IMR-90 (cell line): ENCODE data around the gene ZDHHC14. TPM values are rescaled to one million over a fixed set of nuclear protein-coding genes. Genes with fewer than 3 reads are reported as not detected.
A peak's percentile ranks its signal among the peaks of the same experiment; 100 is the strongest.

ENCODE experiments used
- ATAC-seq: fragments of 200-7000 bp; cut with Tn5 transposase; 2 replicates; pipeline ENCODE4 v1.9.1; 2020; ENCODE audit warnings: low read depth, mild to moderate bottlenecking, moderate library complexity
- BruUV-seq: library from RNA; stranded (reverse); fragments of 400-500 nt; replicated peaks from 2 replicates; lab custom pipeline; 2021; lab: Mats Ljungman, UMichigan
- CTCF ChIA-PET: fragments of 300-600 bp; formaldehyde crosslinking; extraction: SDS; loops from one replicate; lab custom pipeline; 2021; ENCODE audit warnings: antibody characterized with exemption; lab: Yijun Ruan, JAX
- POLR2A ChIA-PET: fragments of 300-600 bp; sonication (Branson Sonifier 250); formaldehyde crosslinking; loops from one replicate; lab custom pipeline; 2022; ENCODE audit warnings: antibody characterized with exemption; ENCODE audit not compliant: unreplicated experiment; lab: Charles Lee
- DNase-seq: peaks from one replicate; pipeline ENCODE4 v3.0.0; 2013
- H2AFZ ChIP-seq: replicated peaks from 2 replicates; pipeline ENCODE3; 2013; ENCODE audit warnings: low read length, mild to moderate bottlenecking; ENCODE audit not compliant: poor library complexity
- H2AK5ac ChIP-seq: 2 replicates; pipeline ENCODE4 v1.6.1; 2013; ENCODE audit warnings: low read depth, low read length, inconsistent platforms
- H2AK9ac ChIP-seq: replicated peaks from 2 replicates; pipeline ENCODE3; 2013; ENCODE audit warnings: mild to moderate bottlenecking, low read depth, low read length, moderate library complexity; ENCODE audit not compliant: poor library complexity
- H2BK120ac ChIP-seq: 2 replicates; pipeline ENCODE4 v1.6.1; 2013; ENCODE audit warnings: low read depth, low read length, inconsistent platforms
- H2BK15ac ChIP-seq: 3 replicates; pipeline ENCODE4 v1.6.1; 2013; ENCODE audit warnings: low read depth, low read length, inconsistent platforms
- H2BK20ac ChIP-seq: 2 replicates; pipeline ENCODE4 v1.6.1; 2013; ENCODE audit warnings: low read depth, mild to moderate bottlenecking, inconsistent platforms, low read length, moderate library complexity
- H2BK5ac ChIP-seq: 2 replicates; pipeline ENCODE4 v1.6.1; 2013; ENCODE audit warnings: mild to moderate bottlenecking, low read depth, low read length, inconsistent platforms; ENCODE audit not compliant: poor library complexity, severe bottlenecking
- H3K14ac ChIP-seq: replicated peaks from 2 replicates; pipeline ENCODE4 v1.6.1; 2013; ENCODE audit warnings: low read depth, low read length, inconsistent platforms
- H3K18ac ChIP-seq: 2 replicates; pipeline ENCODE4 v1.6.1; 2013; ENCODE audit warnings: low read depth, low read length, control low read depth
- H3K23ac ChIP-seq: 2 replicates; pipeline ENCODE4 v1.6.1; 2013; ENCODE audit warnings: low read depth, low read length, inconsistent platforms
- H3K27ac ChIP-seq: 2 replicates; pipeline ENCODE4 v1.5.1; 2013; ENCODE audit warnings: mild to moderate bottlenecking, control low read depth, low read length; ENCODE audit not compliant: insufficient read depth
- H3K27me3 ChIP-seq: 2 replicates; pipeline ENCODE4 v1.6.1; 2013; ENCODE audit warnings: low read length; ENCODE audit not compliant: control insufficient read depth, insufficient read depth
- H3K36me3 ChIP-seq: 2 replicates; pipeline ENCODE4 v1.6.1; 2013; ENCODE audit warnings: low read length, mixed read lengths; ENCODE audit not compliant: control insufficient read depth, insufficient read depth
- H3K4ac ChIP-seq: 2 replicates; pipeline ENCODE4 v1.6.1; 2013; ENCODE audit warnings: low read depth, low read length, inconsistent platforms
- H3K4me1 ChIP-seq: 2 replicates; pipeline ENCODE4 v1.6.1; 2013; ENCODE audit warnings: low read length, mixed read lengths; ENCODE audit not compliant: control insufficient read depth, insufficient read depth
- H3K4me2 ChIP-seq: 2 replicates; pipeline ENCODE4 v1.6.1; 2013; ENCODE audit warnings: low read depth, mild to moderate bottlenecking, control low read depth, low read length, moderate library complexity
- H3K4me3 ChIP-seq: 2 replicates; pipeline ENCODE4 v1.5.1; 2013; ENCODE audit warnings: low read depth, mild to moderate bottlenecking, control low read depth, low read length, moderate library complexity; ENCODE audit not compliant: insufficient read depth
- H3K56ac ChIP-seq: 2 replicates; pipeline ENCODE4 v1.6.1; 2013; ENCODE audit warnings: low read length, inconsistent platforms; ENCODE audit not compliant: insufficient read depth; ENCODE audit errors: extremely low read depth
- H3K79me1 ChIP-seq, 2 experiments: 2 replicates each; pipeline ENCODE4 v1.6.1; 2013; ENCODE audit warnings: low read length in 2 of 2, inconsistent platforms in 1 of 2, low read depth in 1 of 2
- H3K9ac ChIP-seq: 2 replicates; pipeline ENCODE4 v1.6.1; 2013; ENCODE audit warnings: low read depth, low read length, control low read depth
- H3K9me1 ChIP-seq: 2 replicates; pipeline ENCODE4 v1.6.1; 2013; ENCODE audit warnings: low read length, inconsistent platforms; ENCODE audit not compliant: insufficient read depth
- H3K9me3 ChIP-seq: 2 replicates; pipeline ENCODE4 v1.6.1; 2013; ENCODE audit warnings: low read length; ENCODE audit not compliant: control insufficient read depth, insufficient read depth
- H4K20me1 ChIP-seq: 2 replicates; pipeline ENCODE4 v1.6.1; 2013; ENCODE audit warnings: low read length, inconsistent platforms; ENCODE audit not compliant: insufficient read depth
- H4K5ac ChIP-seq: 2 replicates; pipeline ENCODE4 v1.6.1; 2013; ENCODE audit warnings: mild to moderate bottlenecking, low read depth, low read length, control low read depth
- H4K8ac ChIP-seq, 2 experiments: 2 replicates each; pipeline ENCODE4 v1.6.1; 2013; ENCODE audit warnings: low read depth in 2 of 2, low read length in 2 of 2, control low read depth in 1 of 2, inconsistent platforms in 1 of 2
- H4K91ac ChIP-seq: 2 replicates; pipeline ENCODE4 v1.6.1; 2013; ENCODE audit warnings: low read depth, low read length, inconsistent platforms; ENCODE audit not compliant: insufficient read depth
- BHLHE40 ChIP-seq: fragments of 150-350 bp; IDR thresholded peaks from 2 replicates; pipeline ENCODE4 v1.6.1; 2016; ENCODE audit warnings: mild to moderate bottlenecking, low read depth, low read length
- CEBPB ChIP-seq: IDR thresholded peaks from 2 replicates; pipeline ENCODE4 v1.6.1; 2012; ENCODE audit warnings: low read depth, low read length, improper control_type of control experiment
- CHD1 ChIP-seq: IDR thresholded peaks from 2 replicates; pipeline ENCODE4 v1.6.1; 2012; ENCODE audit warnings: low read depth, low read length, improper control_type of control experiment
- ELK1 ChIP-seq: fragments of 150-350 bp; IDR thresholded peaks from 2 replicates; pipeline ENCODE4 v1.6.1; 2016; ENCODE audit warnings: low read depth, mild to moderate bottlenecking, low read length, moderate library complexity, borderline replicate concordance
- MAFK ChIP-seq: IDR thresholded peaks from 2 replicates; pipeline ENCODE4 v1.6.1; 2012; ENCODE audit warnings: low read depth, low read length, improper control_type of control experiment
- MAZ ChIP-seq: IDR thresholded peaks from 2 replicates; pipeline ENCODE4 v1.6.1; 2012; ENCODE audit warnings: low read depth, mild to moderate bottlenecking, low read length, improper control_type of control experiment, moderate library complexity, borderline replicate concordance
- MXI1 ChIP-seq: IDR thresholded peaks from 2 replicates; pipeline ENCODE4 v1.6.1; 2012; ENCODE audit warnings: low read depth, mild to moderate bottlenecking, low read length, moderate library complexity, borderline replicate concordance
- RCOR1 ChIP-seq: IDR thresholded peaks from 2 replicates; pipeline ENCODE4 v1.6.1; 2012; ENCODE audit warnings: mild to moderate bottlenecking, low read length, improper control_type of control experiment; ENCODE audit not compliant: insufficient replicate concordance
- SMC3 ChIP-seq: fragments of 150-350 bp; IDR thresholded peaks from 2 replicates; pipeline ENCODE4 v1.6.1; 2016; ENCODE audit warnings: low read depth, mild to moderate bottlenecking, antibody characterized with exemption, low read length, moderate library complexity
- WGBS, 2 experiments: methylation state at CpG; one replicate each; pipeline versions ENCODE4 v1.1.5 to v1.1.7; 2013; ENCODE audit warnings: missing lambda C conversion rate in 2 of 2; ENCODE audit not compliant: insufficient read length in 1 of 2; ENCODE audit errors: extremely low coverage in 2 of 2; 5-methylcytosine and 5-hydroxymethylcytosine counted together
- dilution Hi-C: fragments of 300-500 bp; cut with HindIII; formaldehyde crosslinking; loops from one replicate; pipeline ENCODE4 v1.14.3; 2018; ENCODE audit warnings: low sequenced_read_pairs; ENCODE audit not compliant: unreplicated experiment
- in situ Hi-C: fragments of 300-500 bp; cut with MboI; formaldehyde crosslinking; loops from 3 replicates; pipeline ENCODE4 v1.14.3; 2019; ENCODE audit warnings: low sequenced_read_pairs, inconsistent platforms, mixed read lengths
- intact Hi-C: fragments of 100-400 bp; cut with micrococcal nuclease; formaldehyde crosslinking; loops from 2 replicates; pipeline ENCODE4 v1.10.0; 2022
- polyA plus RNA-seq, 3 experiments: library from polyadenylated mRNA; depleted of rRNA; stranded (reverse); fragments of >200 nt; gene quantifications; 2 replicates each; pipeline ENCODE4 v1.2.3, GENCODE V29; 2012; ENCODE audit warnings: low replicate concordance in 1 of 3
- total RNA-seq: library from RNA; depleted of rRNA; stranded (reverse); fragments of >200 nt; gene quantifications from 2 replicates; pipeline ENCODE4 v1.2.3, GENCODE V29; 2012
- TF ChIP-seq, protein P1 (sequence below): conservative IDR thresholded peaks from 2 replicates; pipeline ENCODE4 v1.5.1; 2012; ENCODE audit warnings: mild to moderate bottlenecking, low read depth, low read length, improper control_type of control experiment

Gene ZDHHC14
- total and polyA plus RNA-seq, 2 of the 4 experiments (the other 2 are of a cell fraction), result 0.90 to 2.0 TPM

GRCh38 chr6:157648561-157648960, 267.6 kb downstream of the ZDHHC14 start:
- H3K27me3 ChIP-seq, result no peaks in the 10 kb centered on the region; the same call in 1 of the 2 replicates
- no peak overlapping the region for H2AK5ac ChIP-seq
- H2BK5ac ChIP-seq, result no peak overlapping the region
- H3K4me1 ChIP-seq, result no peaks in the 10 kb centered on the region
- ATAC-seq, result no peak
- no peak overlapping the region for H2BK20ac ChIP-seq
- H2BK120ac ChIP-seq, result no peak overlapping the region
- H4K8ac ChIP-seq, result no peak overlapping the region
- H2AFZ ChIP-seq, result no peak overlapping the region
- no peak overlapping the region for H3K23ac ChIP-seq
- POLR2A ChIA-PET, result no interaction called here
- no peak overlapping the region for H3K14ac ChIP-seq
- in situ Hi-C loops, result no loop called here
- H4K5ac ChIP-seq, result no peak overlapping the region
- no peak overlapping the region for H3K4ac ChIP-seq
- no peaks in the 10 kb centered on the region for H4K20me1 ChIP-seq
- no peak overlapping the region for H2BK15ac ChIP-seq
- H2AK9ac ChIP-seq, result no peak overlapping the region
- TF ChIP-seq ELK1, result no peak
- TF ChIP-seq MAFK, result no peak
- TF ChIP-seq CEBPB, result no peak
- TF ChIP-seq MXI1, result no peak
- no peak for TF ChIP-seq SMC3
- no peak for TF ChIP-seq CHD1
- TF ChIP-seq RCOR1, result no peak
- no peak for TF ChIP-seq BHLHE40
- TF ChIP-seq, protein P1, sequence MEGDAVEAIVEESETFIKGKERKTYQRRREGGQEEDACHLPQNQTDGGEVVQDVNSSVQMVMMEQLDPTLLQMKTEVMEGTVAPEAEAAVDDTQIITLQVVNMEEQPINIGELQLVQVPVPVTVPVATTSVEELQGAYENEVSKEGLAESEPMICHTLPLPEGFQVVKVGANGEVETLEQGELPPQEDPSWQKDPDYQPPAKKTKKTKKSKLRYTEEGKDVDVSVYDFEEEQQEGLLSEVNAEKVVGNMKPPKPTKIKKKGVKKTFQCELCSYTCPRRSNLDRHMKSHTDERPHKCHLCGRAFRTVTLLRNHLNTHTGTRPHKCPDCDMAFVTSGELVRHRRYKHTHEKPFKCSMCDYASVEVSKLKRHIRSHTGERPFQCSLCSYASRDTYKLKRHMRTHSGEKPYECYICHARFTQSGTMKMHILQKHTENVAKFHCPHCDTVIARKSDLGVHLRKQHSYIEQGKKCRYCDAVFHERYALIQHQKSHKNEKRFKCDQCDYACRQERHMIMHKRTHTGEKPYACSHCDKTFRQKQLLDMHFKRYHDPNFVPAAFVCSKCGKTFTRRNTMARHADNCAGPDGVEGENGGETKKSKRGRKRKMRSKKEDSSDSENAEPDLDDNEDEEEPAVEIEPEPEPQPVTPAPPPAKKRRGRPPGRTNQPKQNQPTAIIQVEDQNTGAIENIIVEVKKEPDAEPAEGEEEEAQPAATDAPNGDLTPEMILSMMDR, result no peak
- no peak for TF ChIP-seq MAZ
- no peak overlapping the region for H3K56ac ChIP-seq
- H3K27ac ChIP-seq, result no peak overlapping the region
- no peak overlapping the region for H3K4me2 ChIP-seq
- no peaks in the 10 kb centered on the region for H3K9me1 ChIP-seq
- dilution Hi-C loops, result no loop called here
- no CpG with 5 or more reads among the region's 5 CpGs for WGBS, 2 experiments
- H4K91ac ChIP-seq, result no peak overlapping the region
- intact Hi-C loops, result no loop called here
- CTCF ChIA-PET, result interaction anchor here (0.7 kb wide), 1 partner anchor 19 kb away, joined by 6 read pairs; no protein-coding TSS in a partner anchor
- DNase-seq, result peak; percentile 37
- H3K18ac ChIP-seq, result no peak overlapping the region
- H3K4me3 ChIP-seq, result no peak overlapping the region
- no peaks in the 10 kb centered on the region for H3K36me3 ChIP-seq
- H3K79me1 ChIP-seq, result no peaks in the 10 kb centered on the region
- H3K9ac ChIP-seq, result no peak overlapping the region
- H3K9me3 ChIP-seq, result no peaks in the 10 kb centered on the region
- no TSS peak for BruUV-seq
